Left ventricle myocardium inferior (tissue), 1 donor: ENCODE measurements around the gene SH3BGRL3. TPM values are rescaled to one million over a fixed set of nuclear protein-coding genes. Genes with fewer than 3 reads are reported as not detected.

ENCODE experiments used
- DNase-seq: peaks from one replicate; pipeline ENCODE4 v3.0.0-alpha.2; 2020
- H3K27ac ChIP-seq: fragments of 200-600 bp; replicated peaks from 2 replicates; pipeline ENCODE4 v1.8.0; 2021
- H3K27me3 ChIP-seq: fragments of 200-600 bp; 2 replicates; pipeline ENCODE4 v1.8.0; 2021; ENCODE audit warnings: low read depth
- H3K36me3 ChIP-seq: fragments of 200-600 bp; 2 replicates; pipeline ENCODE4 v1.8.0; 2021
- H3K4me1 ChIP-seq: fragments of 200-600 bp; 2 replicates; pipeline ENCODE4 v1.8.0; 2021
- H3K4me3 ChIP-seq: fragments of 200-600 bp; 2 replicates; pipeline ENCODE4 v1.8.0; 2021; ENCODE audit warnings: mild to moderate bottlenecking, moderate library complexity
- H3K9me3 ChIP-seq: fragments of 200-600 bp; replicated peaks from 2 replicates; pipeline ENCODE4 v1.8.0; 2021
- CTCF ChIP-seq: fragments of 200-600 bp; IDR thresholded peaks from 2 replicates; pipeline ENCODE4 v1.8.0; 2021; ENCODE audit warnings: antibody characterized with exemption, mild to moderate bottlenecking, borderline replicate concordance
- intact Hi-C: fragments of 100-400 bp; cut with micrococcal nuclease; formaldehyde crosslinking; loops from one replicate; pipeline ENCODE4 v1.11.0; 2022
- total RNA-seq: library from RNA; stranded (reverse); fragmentation: NEBNext Ultra II Directional; extraction: Animal tissue kit (Norgen Biotek cat#: 25700); gene quantifications from one replicate; pipeline ENCODE4 v1.2.1, GENCODE V29; 2021
- donor health status: DM: no; HTN: yes; CAD: no; lungs with severe emphysema.

The SH3BGRL3 gene
- total RNA-seq, 1 donor from 2014 or later = 32.1 TPM

GRCh38 chr1:26263212-26263611 lies 16.7 kb upstream of the SH3BGRL3 start:
- Histone ChIP-seq H3K27me3 (no peaks in the 10 kb centered on the region), H3K9me3 (no peaks in the 10 kb centered on the region), H3K36me3 (peaks cover 98% of the 10 kb centered on the region), H3K4me3 (no peak overlapping the region), H3K27ac (peak overlapping the region; percentile 33), H3K4me1 (peaks cover 37% of the 10 kb centered on the region)
- DNase-seq = no peak
- intact Hi-C loops = no loop called here
- TF ChIP-seq CTCF = no peak

DNA sequence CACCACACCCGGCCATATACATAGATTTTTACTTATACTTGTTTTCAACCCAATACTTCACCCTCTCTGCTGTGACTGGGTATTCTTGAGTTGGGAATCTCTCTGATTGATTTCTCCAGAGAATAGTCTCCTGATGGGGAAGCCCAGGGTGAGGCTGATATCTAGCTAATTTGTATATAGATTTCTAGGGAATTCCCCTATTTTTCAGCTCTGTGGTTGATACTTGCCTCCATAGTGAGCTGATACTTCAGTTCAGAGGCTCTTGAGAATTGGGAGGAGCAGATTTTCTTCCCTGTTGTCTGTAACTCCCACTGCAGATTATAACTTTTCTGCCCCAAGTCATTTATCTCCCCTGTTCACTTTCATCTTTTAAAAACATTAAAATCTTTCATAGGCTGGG lies 14.5 kb upstream of the SH3BGRL3 start:
- Histone ChIP-seq H3K4me3 (no peak overlapping the region), H3K9me3 (peaks cover 6% of the 10 kb centered on the region), H3K4me1 (peaks cover 21% of the 10 kb centered on the region), H3K27me3 (no peaks in the 10 kb centered on the region), H3K27ac (no peak overlapping the region), H3K36me3 (peaks cover 96% of the 10 kb centered on the region)
- intact Hi-C loops = no loop called here
- no peak for DNase-seq
- TF ChIP-seq CTCF = no peak

- no peak overlapping the region for H3K27ac ChIP-seq
- H3K27me3 ChIP-seq = no peaks in the 10 kb centered on the region
- peaks cover 10% of the 10 kb centered on the region for H3K4me1 ChIP-seq
- no peak for TF ChIP-seq CTCF
- peaks cover 6% of the 10 kb centered on the region for H3K9me3 ChIP-seq
- H3K36me3 ChIP-seq = peaks cover 93% of the 10 kb centered on the region
- no peak overlapping the region for H3K4me3 ChIP-seq
- no peak for DNase-seq
- intact Hi-C loops = no loop called here
These were observed 11.3 kb upstream of the SH3BGRL3 start for GRCh38 chr1:26268290-26269197.

DNA sequence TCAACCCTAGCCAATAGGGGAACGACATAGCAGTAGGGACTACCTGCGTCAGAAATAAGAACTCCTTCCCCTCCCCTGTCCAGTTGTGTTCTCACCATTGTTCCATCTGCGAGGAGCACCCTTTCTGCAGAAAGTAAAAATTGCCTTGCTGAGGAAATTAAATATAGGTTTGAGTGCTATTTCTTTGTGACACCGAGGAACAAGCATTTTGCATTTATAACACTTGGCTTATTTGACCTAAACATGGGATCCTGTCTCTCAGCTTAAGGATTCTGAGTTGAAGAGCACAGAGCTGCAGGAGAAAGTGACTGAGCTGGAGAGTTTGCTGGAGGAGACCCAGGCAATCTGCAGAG lies 10.7 kb upstream of the SH3BGRL3 start:
- Histone ChIP-seq H3K27me3 (no peaks in the 10 kb centered on the region), H3K27ac (no peak overlapping the region), H3K9me3 (peaks cover 6% of the 10 kb centered on the region), H3K4me1 (peaks cover 13% of the 10 kb centered on the region), H3K4me3 (no peak overlapping the region), H3K36me3 (peaks cover 87% of the 10 kb centered on the region)
- intact Hi-C loops = no loop called here
- no peak for DNase-seq
- TF ChIP-seq CTCF = no peak

DNA sequence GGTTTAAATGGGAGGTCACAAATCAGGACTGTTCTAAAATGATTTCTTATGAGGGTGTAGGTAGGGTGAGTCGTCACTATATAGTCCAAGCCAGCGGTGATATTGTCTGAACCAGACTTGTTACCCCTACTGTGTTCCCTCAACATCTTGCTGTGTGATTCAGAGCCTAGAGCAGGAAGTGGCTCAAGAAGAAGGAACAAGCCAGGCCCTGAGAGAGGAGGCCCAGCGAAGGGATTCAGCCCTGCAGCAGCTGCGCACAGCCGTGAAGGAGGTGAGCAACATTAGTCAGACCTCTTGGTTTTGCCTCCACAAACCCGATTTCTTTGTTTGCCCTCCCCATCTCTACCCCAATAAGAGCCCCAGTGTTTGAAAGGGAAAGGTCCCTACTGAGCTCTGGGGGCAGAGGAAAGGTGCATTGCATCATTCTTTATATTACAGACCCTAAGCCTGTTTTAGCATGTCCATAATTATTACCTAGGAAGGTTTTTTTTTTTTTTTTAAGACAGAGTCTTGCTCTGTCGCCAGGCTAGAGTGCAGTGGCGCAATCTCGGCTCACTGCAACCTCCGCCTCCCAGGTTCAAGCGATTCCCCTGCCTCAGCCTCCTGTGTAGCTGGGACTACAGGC lies 5.0 kb upstream of the SH3BGRL3 start:
- intact Hi-C loops = loop anchor here (5.0 kb wide), 1 partner anchor 47 kb away; no protein-coding TSS in a partner anchor
- Histone ChIP-seq H3K36me3 (peaks cover 61% of the 10 kb centered on the region), H3K9me3 (no peaks in the 10 kb centered on the region), H3K27ac (peak overlapping the region; percentile 98), H3K27me3 (no peaks in the 10 kb centered on the region), H3K4me1 (peaks cover 62% of the 10 kb centered on the region), H3K4me3 (no peak overlapping the region)
- no peak for DNase-seq
- no peak for TF ChIP-seq CTCF
